Endodermal cell (in vitro differentiated cells): ENCODE results near the gene EDC4. TPM values are rescaled to one million over a fixed set of nuclear protein-coding genes. Genes with fewer than 3 reads are reported as not detected.

Experiments used
- DNase-seq: peaks from one replicate; pipeline ENCODE4 v3.0.0-alpha.2; 2017
- H3K27ac ChIP-seq: 2 replicates; pipeline ENCODE4 v1.5.1; 2013; ENCODE audit warnings: mild to moderate bottlenecking, low read depth, low read length, moderate library complexity
- H3K27me3 ChIP-seq: 2 replicates; pipeline ENCODE4 v1.6.1; 2013; ENCODE audit warnings: mild to moderate bottlenecking, low read length, moderate library complexity; ENCODE audit not compliant: insufficient read depth, control insufficient read depth, poor library complexity, severe bottlenecking
- H3K36me3 ChIP-seq: 2 replicates; pipeline ENCODE4 v1.7.0; 2013; ENCODE audit warnings: mild to moderate bottlenecking, low read length, moderate library complexity; ENCODE audit not compliant: control insufficient read depth, insufficient read depth
- H3K4me1 ChIP-seq: one replicate; pipeline ENCODE4 v1.7.0; 2013; ENCODE audit warnings: low read length; ENCODE audit not compliant: control insufficient read depth, insufficient read depth
- H3K4me3 ChIP-seq: 2 replicates; pipeline ENCODE4 v1.5.1; 2013; ENCODE audit warnings: mild to moderate bottlenecking, low read length, moderate library complexity
- H3K9ac ChIP-seq: 2 replicates; pipeline ENCODE4 v1.6.1; 2013; ENCODE audit warnings: mild to moderate bottlenecking, low read length, moderate library complexity; ENCODE audit not compliant: poor library complexity, severe bottlenecking; ENCODE audit errors: extremely low read depth
- H3K9me3 ChIP-seq: 2 replicates; pipeline ENCODE4 v1.6.1; 2013; ENCODE audit warnings: mild to moderate bottlenecking, low read length, moderate library complexity; ENCODE audit not compliant: control insufficient read depth
- H3K27ac Mint-ChIP-seq: 2 replicates; pipeline ENCODE4 v1.8.0; 2020; ENCODE audit warnings: mixed read lengths
- H3K27me3 Mint-ChIP-seq: 2 replicates; pipeline ENCODE4 v1.8.0; 2021; ENCODE audit warnings: mild to moderate bottlenecking, mixed read lengths; ENCODE audit not compliant: insufficient read depth
- H3K36me3 Mint-ChIP-seq: 2 replicates; pipeline ENCODE4 v1.8.0; 2020; ENCODE audit warnings: low read depth, mixed read lengths
- H3K4me1 Mint-ChIP-seq: 2 replicates; pipeline ENCODE4 v1.8.0; 2020; ENCODE audit warnings: mixed read lengths
- H3K4me3 Mint-ChIP-seq: 2 replicates; pipeline ENCODE4 v1.8.0; 2020; ENCODE audit warnings: mild to moderate bottlenecking, moderate library complexity, mixed read lengths
- H3K9me3 Mint-ChIP-seq: 2 replicates; pipeline ENCODE4 v1.8.0; 2020; ENCODE audit warnings: mild to moderate bottlenecking, mixed read lengths
- CTCF ChIP-seq: fragments of 200-600 bp; sonication (generic); conservative IDR thresholded peaks from 2 replicates; pipeline ENCODE4 v1.5.0; 2021; ENCODE audit warnings: antibody characterized with exemption, mild to moderate bottlenecking
- WGBS, 2 experiments: methylation state at CpG; one replicate each; pipeline versions ENCODE4 v1.1.5 to v1.1.7; 2013; ENCODE audit warnings: missing lambda C conversion rate in 2 of 2, mixed read lengths in 1 of 2; ENCODE audit not compliant: insufficient coverage in 1 of 2, insufficient read length in 1 of 2; 5-methylcytosine and 5-hydroxymethylcytosine counted together
- total RNA-seq, 2 donors: library from RNA; stranded (reverse); fragmentation: NEBNext Ultra II Directional in 1 of 2; extraction: Animal tissue kit (Norgen Biotek cat#: 25700) in 1 of 2; gene quantifications; 2 replicates in 1 of 2; 3 replicates in 1 of 2; pipeline ENCODE4 v1.2.1, GENCODE V29; 2021

Gene EDC4
- total RNA-seq, 2 donors from 2014 or later: 69.2 to 74.3 TPM

GRCh38 chr16:67847064-67847861 is 25.6 kb upstream of the EDC4 start, which contains the start of gene CENPT:
Gene CENPT (minus strand): TSS chr16:67847693. CDS start chr16:67833859, 13,834 bp downstream.
- Mint-ChIP-seq H3K4me1 (peaks cover 43% of the 10 kb centered on the region), H3K27ac (peak within 1 kb of the TSS; percentile 95)
- DNase-seq: peak; percentile 75

DNA sequence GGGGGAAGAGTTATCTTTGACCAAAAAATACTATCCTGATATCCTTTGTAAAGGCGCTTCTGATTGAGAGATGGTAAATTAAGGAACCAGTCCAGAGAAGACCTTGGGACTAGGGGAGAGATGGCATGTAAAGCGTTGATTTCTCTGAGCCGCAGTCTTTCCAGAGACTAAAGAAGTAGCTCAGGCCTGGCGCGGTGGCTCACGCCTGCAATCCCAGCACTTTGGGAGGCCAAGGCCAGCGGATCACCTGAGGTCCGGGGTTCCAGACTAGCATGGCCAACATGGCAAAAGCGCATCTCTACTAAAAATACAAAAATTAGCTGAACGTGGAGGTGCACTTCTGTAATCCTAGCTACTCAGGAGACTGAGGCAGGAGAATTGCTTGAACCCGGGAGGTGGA is 24.7 kb upstream of the EDC4 start:
- no peaks in the 10 kb centered on the region for H3K9me3 Mint-ChIP-seq
- Histone ChIP-seq H3K36me3 (peaks cover 29% of the 10 kb centered on the region), H3K27ac (no peak overlapping the region), H3K9me3 (no peaks in the 10 kb centered on the region), H3K27me3 (no peaks in the 10 kb centered on the region), H3K9ac (peak overlapping the region; percentile 95), H3K4me1 (peaks cover 22% of the 10 kb centered on the region), H3K4me3 (peak overlapping the region; percentile 89)
- H3K36me3 Mint-ChIP-seq: peaks cover 21% of the 10 kb centered on the region
- no peaks in the 10 kb centered on the region for H3K27me3 Mint-ChIP-seq
- DNase-seq: no peak
- WGBS, 2 experiments: 94% methylated on average over 10 to 11 of the region's 11 CpGs
- H3K27ac Mint-ChIP-seq: peak overlapping the region; percentile 95
- peak overlapping the region; percentile 89 for H3K4me3 Mint-ChIP-seq
- no peak for TF ChIP-seq CTCF
- peaks cover 39% of the 10 kb centered on the region for H3K4me1 Mint-ChIP-seq

More at GRCh38 chr16:67847064-67847861, 25.6 kb upstream of the EDC4 start, which contains the start of gene CENPT:
- 0 to 1% methylated on average over 25 to 61 of the region's 62 CpGs for WGBS, 2 experiments
- H3K9ac ChIP-seq: peak within 1 kb of the TSS; percentile 95
- H3K27me3 ChIP-seq: no peaks in the 10 kb centered on the region
- Mint-ChIP-seq H3K4me3 (peak within 1 kb of the TSS; percentile 89), H3K9me3 (no peaks in the 10 kb centered on the region), H3K27me3 (no peaks in the 10 kb centered on the region), H3K36me3 (peaks cover 21% of the 10 kb centered on the region)
- H3K4me1 ChIP-seq: peaks cover 22% of the 10 kb centered on the region
- no peaks in the 10 kb centered on the region for H3K9me3 ChIP-seq
- peak within 1 kb of the TSS; percentile 89 for H3K4me3 ChIP-seq
- no peak for TF ChIP-seq CTCF
- peak within 1 kb of the TSS; percentile 96 for H3K27ac ChIP-seq
- peaks cover 26% of the 10 kb centered on the region for H3K36me3 ChIP-seq

DNA sequence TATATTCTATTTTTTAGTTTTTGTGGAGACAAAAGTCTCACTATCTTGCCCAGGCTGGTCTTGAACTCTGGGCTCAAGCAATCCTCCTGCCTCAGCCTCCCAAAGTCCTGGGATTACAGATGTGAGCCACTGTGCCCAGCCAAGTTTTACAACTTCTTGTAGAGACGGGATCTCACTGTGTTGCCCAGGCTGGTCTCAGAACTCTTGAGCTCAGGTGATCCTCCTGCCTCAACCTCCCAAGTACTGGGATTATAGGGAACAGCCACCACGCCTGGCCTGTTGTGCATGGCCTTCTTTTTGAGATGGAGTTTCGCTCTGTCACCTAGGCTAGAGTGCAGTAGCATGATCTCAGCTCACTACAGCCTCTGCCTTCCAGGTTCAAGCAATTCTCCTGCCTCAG is 19.2 kb upstream of the EDC4 start:
- Histone ChIP-seq H3K36me3 (peaks cover 42% of the 10 kb centered on the region), H3K27ac (no peak overlapping the region), H3K27me3 (no peaks in the 10 kb centered on the region), H3K4me3 (no peak overlapping the region), H3K9ac (no peak overlapping the region), H3K9me3 (no peaks in the 10 kb centered on the region), H3K4me1 (peaks cover 22% of the 10 kb centered on the region)
- H3K27ac Mint-ChIP-seq: no peak overlapping the region
- DNase-seq: no peak
- peaks cover 41% of the 10 kb centered on the region for H3K4me1 Mint-ChIP-seq
- H3K36me3 Mint-ChIP-seq: peaks cover 31% of the 10 kb centered on the region
- no peak overlapping the region for H3K4me3 Mint-ChIP-seq
- no peaks in the 10 kb centered on the region for H3K9me3 Mint-ChIP-seq
- no peak for TF ChIP-seq CTCF
- no peaks in the 10 kb centered on the region for H3K27me3 Mint-ChIP-seq
- 93 to 100% methylated on average over 2 to 3 of the region's 3 CpGs for WGBS, 2 experiments
